Pons (tissue), 1 donor: Measurements from ENCODE around the gene BUB1.
"Not testable (repeated sequence)": the region's sequence is repeated elsewhere in the genome, so short reads cannot be mapped to it uniquely, and the experiment has no call there.

Experiments
- DNase-seq: peaks from one replicate; pipeline ENCODE4 v3.0.0-alpha.2; 2016; ENCODE audit warnings: low spot score

BUB1 gene

GRCh38 chr2:110591973-110592372, 85.9 kb downstream of the BUB1 start:
- DNase-seq, result not testable (repeated sequence)

DNA sequence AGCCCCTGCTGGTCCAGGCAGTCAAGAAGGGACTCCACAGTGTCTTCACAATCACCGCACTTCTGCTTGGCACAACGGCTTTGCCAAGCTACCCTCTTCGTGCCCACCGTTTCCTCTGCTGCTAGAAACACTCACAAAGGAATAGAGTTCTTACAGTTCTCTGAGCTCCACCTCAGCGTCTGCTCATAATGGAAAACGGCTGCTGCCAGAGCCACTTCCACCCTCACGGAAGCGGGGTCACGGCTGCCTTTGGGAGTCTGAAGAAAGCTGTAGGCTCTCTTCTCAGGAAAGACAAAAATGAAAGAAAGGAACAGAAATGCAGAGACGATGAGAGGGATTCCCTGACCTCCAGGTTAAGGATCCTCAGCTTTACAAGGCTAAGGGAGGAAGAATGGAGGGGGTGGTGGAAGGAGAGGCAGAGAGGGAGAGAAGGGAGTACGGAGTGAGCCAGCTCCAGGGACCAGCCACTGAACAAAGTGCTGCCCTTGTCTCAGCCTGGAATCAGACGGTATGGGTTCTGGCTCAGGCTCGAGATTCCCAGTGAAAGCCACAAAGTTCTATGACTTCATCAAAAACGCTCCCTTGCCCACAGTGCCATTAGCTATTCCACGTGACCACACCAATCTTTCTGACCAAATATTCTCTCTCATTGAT, 88.1 kb downstream of the BUB1 start:
- DNase-seq, result not testable (repeated sequence)

- DNase-seq, result not testable (repeated sequence)
Observed at GRCh38 chr2:110588520-110588919, 89.3 kb downstream of the BUB1 start.
